HG03457 (cell line): ENCODE results near the gene CADM1.

ENCODE experiments used
- ATAC-seq: cut with Tn5 transposase; IDR thresholded peaks from one replicate; pipeline ENCODE4 v1.9.1; 2021; ENCODE audit warnings: moderate number of reproducible peaks; ENCODE audit not compliant: unreplicated experiment

CADM1 gene

DNA sequence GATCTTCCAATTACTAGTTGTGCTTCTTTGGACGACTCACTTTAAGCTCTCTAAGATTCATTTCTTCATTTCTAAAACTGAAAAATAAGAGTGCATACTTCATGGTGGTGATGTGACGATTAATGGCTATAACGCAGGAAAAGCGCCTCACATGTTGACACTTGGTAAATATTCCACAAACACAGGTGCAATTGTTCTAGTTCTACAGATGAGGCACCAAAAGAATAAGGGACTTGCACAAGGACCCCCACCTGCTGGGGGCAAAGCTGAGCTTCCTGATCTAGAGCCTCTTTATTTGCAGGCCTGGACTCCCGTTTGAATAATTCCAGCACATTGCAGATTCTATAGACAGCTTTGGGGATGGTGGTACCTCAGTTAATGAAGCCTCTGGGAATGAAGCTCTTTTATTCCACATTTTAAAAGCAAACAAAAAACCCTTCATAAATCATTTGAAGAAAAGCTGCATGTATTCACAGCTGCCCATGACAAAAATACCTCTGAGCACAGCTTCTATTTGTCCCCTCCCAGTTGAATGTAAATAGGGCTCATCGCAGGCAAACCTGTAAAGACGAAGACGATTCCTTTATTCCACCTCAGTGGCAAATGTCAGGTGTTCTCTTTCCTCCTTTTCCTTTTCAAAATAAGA, 14.9 kb upstream of the CADM1 start:
- no peak for ATAC-seq

DNA sequence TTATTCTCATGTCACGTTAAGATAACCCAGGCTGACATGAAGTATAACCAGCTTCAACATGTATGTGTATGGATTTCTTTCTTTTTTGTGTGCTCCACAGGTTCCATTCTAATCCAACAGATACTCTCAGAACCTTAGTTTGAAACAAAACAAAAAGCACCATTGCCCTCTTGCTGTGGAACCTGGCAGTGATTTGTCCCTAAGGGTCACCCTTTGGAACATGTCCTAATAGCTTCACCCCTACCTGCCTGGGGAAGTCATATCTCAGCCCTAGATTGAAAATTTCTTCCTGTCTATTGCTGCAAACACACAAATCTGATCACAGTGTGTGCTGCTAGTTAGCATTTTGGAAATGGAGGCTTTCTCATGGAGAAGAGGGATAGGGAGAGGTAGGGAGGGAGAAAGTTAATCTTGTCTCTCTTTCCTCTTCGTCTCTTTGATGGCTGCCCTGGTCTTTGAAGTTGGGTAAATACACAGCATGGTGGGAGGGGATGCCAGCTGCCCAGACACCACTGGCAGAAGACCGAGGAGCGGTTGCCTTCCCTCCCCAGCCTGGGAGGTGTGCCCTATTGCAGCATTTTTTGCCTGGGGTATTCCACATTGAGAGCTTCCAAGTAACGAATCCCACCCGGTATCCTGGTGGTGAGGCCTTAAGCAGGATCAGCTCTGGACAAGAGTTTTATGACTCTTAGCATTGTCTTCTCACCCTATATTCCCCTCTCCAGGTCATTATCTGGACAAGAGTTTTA, 11.6 kb upstream of the CADM1 start:
- ATAC-seq: no peak

DNA sequence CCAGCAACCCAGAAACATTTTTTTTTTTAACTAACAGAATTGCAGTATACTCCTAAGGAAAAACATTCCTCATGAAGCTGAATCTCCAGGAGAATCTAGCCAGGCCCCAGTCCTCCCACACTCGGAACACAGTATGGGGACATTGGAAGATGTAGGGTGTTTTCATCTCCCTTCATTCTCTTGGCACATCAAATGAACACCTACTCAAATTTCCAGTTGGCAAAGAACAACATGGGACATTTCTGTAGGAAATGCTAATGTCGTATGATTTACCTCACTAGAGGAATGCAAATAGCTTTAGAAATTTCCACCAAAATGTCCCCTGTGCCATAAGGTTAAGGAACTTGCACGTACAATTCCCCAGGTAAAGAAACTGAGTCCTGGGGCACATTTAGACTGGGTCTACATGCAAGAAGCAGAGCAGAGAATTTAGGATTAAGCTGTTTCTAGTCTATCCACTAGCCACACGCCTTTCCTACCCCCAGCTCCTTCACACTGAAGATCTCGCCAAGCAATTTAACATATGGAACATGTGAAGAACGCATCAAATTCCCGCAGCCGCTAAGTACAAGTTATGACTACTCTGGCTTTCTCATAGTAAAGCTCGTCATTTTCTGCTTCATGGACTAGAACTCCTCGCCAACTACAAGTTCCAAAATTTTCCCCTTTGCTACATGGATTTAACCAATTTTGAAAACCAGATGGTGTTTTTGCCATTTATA, 2.9 kb upstream of the CADM1 start:
- no peak for ATAC-seq

DNA sequence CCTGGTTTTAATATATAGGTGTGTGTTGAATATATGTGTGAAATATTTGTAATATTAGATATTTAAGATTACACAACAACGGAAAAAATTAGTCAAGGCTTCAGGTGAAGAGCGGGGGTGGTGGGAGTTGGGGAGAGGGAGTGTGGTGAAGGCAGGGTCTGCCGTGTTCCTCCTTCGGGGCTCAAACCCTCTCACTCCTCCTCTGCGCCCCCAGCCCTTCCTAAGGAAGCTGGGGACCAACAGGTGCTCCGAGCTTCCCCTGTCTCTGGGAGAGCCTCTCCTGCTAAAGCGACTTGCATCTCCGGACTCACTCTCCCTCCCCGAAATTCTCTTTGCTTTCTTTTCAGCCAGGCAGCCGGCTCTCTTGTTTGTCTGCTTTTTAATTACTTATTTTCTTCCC, 960 bp upstream of the CADM1 start:
- ATAC-seq: no peak

DNA sequence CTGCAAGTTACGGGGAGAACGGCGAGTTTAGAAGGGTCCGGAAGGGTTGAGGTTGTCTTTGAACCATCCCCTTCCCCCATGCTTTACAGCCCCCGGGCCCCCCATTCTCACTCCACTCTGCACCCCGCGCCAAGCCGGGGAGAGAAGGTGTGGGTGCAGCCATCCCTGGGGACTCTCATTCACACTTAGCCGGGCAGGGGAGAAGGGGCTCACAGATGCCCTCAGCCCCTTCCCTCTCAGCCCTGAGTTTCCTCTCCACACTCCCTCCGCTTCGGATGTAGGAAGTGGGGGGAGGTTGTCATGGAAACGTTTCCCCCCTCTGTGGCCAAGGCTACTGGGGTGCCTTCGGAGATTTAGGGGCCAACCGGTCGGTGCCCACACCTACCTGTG, 334 bp downstream of the CADM1 start:
- no peak for ATAC-seq

DNA sequence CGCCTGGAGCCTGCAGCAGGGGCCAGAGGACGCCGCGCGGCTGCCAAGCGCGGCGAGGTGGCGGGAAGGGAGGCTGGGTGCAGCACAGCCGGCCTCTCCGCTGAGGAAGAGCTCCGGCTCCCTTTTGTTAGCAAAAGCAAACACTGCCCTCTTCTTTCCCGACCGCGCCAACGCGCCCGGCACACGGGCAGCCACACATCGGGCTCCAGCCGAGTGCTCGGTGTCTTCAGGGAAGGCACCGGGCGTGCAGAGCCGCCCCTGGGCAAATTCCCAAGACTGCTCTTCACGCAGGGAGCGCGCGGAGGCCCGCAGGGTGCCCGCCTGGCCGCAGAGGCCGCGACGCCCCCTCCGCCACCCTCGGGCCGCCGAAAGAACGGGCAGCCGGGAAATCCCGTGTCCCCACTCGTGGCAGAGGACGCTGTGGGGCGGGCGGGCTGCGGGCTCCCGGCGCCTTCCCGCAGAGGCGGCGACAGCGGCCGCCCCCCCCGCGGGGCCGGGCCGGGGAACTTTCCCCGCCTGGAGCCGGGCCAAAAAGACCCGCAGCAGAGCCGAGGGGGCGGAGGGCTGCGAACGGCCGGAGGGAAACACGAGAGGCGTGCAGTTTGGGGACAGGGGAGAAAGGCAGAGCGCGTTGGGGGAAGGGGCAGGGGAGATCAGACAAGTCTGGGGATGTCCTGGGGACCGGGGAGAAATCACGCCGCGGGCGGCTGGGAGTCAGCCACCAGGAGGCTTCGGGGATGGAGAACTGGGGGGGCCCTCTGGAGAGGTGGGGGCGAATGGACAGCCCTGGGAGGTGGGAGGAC, 931 bp downstream of the CADM1 start:
- ATAC-seq: no peak

DNA sequence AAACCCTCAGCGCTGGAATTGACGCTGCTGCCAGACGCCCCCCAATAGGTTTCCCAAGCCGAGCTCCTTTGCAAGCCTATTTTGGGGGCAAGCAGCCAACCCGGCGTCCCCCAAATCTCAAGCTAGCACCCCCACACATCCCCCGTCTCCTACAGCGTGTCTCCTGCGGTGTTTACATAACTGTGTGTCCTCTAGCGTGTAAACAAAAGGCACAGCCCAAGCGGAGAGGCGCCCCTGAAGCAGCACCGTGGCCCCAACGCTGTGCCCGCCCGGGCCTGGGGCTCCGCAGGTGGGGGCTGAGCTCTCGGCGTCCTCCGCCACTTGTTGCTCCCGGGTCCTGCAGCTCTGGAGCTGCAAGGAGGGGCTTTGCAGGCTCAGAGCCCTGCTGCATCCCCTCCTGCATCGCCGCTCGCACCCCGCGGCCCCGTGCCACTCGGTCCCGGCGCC, 1.6 kb downstream of the CADM1 start:
- ATAC-seq: no peak

DNA sequence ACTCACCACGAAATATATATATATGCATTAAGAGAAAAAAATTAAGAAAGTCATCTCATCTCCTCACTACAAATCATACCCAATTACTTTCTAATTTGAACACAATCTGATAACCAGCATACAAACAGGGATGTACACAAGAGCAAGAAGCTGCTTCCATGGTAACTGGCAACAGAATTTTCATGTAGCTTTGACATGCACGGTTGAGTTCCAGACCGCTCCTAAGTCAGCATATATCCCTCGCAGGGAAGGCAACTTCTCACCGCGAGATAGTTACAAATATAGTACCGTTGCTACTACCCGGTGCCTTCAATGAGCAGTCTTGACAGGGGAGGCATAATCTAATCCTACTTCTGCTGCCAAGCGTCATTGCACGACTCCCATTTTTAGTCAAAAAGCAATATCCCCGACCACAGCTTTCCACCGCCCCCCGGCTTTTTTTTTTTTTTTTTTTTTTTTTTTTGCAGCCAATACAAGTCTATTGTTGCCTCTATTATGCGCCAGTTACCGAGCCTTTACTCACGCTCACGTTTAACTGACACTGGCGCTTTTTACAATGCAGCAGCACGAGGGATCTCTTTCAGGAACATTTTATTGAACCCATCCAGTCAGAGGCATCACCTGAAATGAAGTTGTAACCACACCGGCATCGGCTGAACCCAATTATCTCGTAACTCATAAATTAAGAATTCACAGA, 2.2 kb downstream of the CADM1 start:
- ATAC-seq: no peak

DNA sequence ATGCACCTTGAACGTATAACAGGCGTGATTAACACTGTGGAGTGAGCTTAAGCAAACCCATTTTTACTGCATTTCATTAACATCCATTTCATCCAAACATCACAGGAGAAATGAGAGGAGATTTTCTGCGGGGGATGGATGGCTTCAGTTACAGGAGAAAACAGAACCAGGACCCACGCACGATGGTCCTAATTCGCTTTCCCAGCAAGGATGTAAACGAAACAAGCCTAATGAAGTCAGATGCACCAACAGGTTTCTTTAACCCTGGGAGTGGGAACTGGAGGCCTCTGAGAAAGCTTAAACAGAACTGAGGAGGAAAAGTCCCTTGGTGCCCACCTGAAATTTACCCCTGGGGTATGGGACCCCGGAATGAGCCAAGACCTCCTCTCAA, 2.7 kb downstream of the CADM1 start:
- no peak for ATAC-seq

DNA sequence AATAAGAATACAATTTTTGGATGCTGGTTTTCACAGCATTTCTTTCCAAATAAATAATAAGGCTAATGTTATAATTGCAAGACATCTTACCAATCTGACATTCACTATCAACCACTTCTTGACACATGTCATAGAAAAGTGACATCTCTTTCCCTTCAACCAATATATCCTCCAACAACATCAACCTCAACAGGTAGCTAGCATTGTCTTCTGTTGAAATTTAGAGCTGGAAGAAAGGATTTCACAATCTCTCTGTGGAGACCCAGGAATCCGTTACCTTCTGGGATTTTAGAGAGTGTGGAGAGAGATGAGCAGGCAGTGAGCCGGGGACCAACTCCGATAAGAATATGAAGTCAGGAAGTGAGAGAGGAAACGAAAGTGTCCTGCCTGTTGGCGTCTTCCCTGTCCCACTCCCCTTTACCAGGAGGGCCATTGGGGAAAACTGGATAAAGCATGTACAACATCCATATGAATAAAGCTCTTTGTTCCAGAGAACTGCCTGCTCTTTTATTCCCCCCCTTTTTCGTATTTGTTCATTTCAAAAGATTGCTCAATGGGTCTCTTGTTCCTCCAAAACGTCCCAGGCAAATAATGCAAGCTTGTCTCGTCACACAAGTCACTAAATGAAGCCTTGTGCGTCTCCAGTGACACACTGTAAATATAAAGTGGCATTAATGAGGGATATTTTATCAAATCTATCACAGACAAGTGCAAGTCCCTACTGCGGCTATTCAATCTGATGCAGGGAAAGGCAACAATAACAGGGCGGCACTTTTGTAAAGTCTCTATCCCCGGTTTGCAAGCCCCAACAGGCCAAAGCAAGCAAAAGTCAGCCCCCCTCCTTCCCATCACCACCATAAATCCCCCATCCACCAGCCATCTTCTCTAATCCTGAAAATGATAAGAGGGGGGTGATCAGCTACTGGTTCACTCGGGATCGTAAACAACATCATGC, 3.4 kb downstream of the CADM1 start:
- no peak for ATAC-seq

DNA sequence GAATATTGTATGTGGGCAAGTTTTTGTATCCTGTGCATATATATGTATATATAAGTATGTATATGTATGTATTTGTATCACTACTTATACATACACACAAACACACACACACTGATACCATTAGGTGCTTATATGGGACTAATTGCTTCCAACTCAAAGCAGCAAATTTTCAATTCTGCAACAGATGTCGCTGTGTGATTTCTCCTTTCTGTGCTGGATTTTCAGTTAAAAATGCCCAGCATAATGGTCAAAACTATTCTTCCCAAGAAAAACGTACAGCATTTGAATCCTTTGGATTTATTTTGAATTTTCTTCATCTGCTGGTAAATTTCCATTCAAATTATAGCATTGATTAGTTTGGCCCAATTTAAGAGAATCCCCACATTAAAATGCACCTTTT, 4.3 kb downstream of the CADM1 start:
- ATAC-seq: no peak

DNA sequence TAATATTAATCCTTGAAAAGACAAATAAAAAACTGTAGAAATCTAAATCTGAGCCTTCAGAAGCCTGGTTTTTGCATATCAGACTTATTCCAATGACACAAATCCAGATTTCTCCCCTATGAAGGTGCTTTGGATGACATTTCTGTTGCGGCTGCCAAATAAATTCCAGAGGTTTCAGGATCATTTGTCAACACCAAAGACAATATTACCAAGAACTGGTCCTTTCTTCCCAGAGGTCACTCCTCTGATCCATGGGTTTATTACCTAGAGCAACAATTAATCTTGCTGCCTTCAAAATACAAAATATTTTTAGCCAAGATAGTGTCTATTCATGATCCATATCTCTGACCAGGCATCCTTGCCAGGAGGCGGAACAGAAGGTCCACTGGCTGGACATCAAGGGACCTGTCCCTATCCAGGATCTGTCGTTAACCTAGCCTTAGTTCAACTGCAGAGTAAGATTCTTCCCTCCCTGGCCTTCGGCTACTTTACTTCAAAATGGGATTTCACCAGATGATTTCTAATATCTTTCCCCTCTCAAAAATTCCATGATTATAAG, 4.9 kb downstream of the CADM1 start:
- no peak for ATAC-seq

DNA sequence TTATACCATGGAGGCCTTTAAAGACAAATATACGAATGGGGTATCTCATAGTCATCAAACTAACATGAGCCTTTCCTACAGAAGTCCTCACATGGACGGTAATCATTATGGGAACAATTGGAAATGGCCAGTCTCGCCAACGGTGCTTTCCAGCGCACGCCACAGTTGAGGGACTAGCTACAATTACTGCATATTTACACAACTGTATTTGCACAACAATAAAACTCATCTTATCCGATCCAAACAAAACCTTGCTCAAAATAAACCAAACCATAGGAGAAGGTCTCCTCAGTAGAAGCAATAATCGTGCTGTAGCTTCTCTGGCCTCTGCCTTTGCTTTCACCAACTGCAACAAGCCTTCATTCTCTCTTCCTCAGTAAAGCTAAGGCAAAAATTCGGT, 5.9 kb downstream of the CADM1 start:
- ATAC-seq: no peak

DNA sequence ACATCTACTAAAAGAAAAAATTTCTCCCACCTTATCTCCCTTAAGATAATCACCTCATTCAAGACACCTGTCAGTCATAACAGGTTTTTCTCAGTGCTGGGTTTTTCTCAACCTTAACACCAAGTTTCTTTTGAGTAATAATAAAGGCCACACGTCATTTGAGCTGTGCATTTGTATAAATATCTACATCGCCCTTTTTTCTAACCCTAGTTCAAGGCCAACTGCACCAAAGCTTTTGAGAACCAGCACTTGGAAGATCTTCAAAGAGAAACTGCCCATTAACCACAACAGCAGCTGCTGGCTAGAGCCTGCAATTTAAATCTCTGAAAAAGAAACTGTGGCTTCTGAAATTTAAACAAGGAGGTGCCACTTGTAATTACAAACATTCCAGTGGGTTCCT, 6.9 kb downstream of the CADM1 start:
- ATAC-seq: no peak

DNA sequence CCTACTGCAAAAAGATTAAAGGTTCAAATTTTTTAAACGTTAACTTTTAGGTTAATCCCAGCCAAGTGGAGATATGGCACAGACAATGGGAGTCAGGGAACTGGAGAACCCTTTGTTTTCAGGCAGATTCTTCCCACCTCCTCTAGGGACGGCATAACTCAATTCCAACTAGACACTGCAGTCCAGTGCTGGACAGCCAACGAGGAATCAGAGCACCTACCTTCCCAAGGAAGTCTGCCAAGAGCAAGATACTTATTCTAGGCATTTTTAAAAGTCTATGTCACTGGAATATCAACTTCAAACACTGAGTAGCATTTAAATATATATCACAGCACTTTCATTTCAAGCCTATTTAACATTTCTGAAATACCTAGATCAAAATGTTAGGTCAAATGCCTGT, 7.3 kb downstream of the CADM1 start:
- no peak for ATAC-seq

DNA sequence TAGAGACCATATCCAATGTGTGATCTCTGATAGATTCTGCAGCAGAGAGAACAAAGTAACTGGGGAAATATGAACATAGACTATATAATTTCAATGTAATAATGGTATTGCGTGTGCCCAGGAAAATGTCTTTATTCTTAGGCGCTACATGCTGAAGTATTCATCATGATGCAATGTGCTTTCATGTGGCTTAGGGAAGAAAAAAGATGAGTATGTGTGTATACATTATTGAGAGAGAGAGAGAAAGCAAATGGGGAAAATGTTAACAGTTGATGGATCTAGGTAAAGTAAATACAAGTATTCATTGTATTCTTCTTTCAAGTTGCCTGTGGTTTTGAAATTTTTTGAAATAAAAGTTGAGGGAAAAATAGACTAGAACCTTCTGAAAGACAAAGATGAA, 10.3 kb downstream of the CADM1 start:
- no peak for ATAC-seq

DNA sequence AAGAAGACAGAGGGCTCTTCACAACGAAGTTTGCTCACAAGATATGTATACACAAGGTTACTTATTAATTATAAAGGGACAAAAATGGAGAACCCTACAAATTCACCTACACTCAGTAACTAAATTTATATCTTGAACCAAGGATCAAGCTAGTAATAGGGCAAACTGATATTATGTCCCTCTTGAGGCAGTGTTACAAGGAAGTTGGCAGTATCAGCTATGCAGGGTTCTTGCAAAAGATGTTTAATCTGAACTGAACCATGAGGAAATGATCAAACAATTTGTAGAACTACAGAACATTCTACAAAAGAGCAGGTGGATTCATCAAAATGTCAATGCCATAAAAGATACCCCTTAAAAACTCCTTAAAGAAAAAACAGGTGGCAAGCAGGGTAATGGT, 10.7 kb downstream of the CADM1 start:
- no peak for ATAC-seq

DNA sequence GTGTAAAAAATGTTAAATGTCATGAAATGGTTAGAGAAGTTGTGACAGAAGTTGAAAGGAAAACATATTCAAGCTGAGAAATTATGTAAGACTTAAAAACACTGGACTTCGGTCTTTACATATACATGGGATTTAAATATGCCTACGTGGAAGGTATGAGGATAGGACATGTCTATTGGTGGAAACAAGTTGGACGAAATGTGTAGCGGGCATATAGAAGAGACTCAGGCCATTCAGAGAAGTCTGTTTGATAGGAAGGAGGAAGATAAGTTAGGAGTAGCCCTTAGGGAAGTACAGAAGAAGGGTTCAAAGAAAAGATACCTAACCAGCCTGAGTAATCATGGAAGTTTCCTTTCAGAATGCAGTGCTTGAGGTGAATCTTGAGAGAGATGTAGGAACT, 14.7 kb downstream of the CADM1 start:
- ATAC-seq: no peak

DNA sequence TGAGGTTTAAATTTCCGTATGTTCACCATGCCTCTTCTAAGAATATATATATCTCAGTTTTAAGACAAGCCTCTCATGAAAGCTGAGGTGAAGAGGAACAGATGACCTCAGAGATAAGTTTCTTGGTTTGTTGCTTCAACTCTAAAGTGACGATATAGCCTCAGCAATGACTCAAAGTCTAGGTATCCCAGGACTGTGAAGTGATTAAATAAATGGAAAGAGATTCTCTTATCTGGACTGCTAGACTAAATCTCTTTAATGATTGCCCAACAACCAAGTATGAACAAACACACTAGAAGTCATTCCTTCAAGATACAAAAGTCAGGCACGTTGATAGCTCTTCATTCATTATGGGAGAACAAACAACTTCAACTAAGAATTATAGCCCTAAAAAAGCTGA, 15.3 kb downstream of the CADM1 start:
- ATAC-seq: no peak
